LNCAP (cell line): ENCODE results near the gene OGFR.

Experiments used
- CTCF ChIP-seq: fragments of 450-650 bp; IDR thresholded peaks from 2 replicates; pipeline ENCODE4 v1.5.1; 2017; ENCODE audit warnings: mild to moderate bottlenecking

The OGFR gene

GRCh38 chr20:62806383-62807050 is 1.9 kb downstream of the OGFR start:
- TF ChIP-seq CTCF: no peak

DNA sequence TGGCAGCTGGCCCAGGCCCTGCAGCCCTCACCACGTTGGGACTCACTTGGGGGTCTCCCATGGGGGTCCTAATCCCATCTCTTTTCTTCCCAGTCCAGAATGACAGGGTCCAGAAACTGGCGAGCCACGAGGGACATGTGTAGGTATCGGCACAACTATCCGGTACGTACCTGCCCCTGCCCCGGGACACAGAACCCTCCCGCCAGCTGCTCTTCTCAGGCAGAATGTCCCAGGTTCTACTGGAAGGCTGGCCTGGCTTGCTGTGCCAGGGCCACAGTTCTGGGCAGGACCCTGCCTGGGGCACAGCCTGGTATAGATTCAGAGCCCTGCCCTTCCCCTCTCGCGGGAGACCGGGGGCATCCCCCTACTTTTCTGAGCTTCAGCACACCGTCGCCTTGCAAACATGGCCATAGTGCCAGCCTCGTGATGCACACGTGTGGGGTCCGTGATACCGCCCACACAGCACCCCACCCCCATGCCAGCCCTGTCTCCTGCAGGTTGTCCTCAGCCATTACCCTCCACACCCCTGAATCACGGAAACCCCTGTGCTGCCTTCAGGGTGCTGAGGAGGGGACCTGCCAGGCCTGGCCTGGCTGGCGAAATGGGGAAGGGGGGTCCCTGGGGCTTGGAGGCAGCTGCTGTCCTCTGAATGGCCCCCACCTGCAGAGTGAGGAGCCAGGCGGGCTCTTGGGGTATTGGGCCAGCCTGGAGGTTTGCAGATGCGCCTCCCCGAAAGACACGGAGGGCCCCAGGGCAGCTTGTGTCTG is 3.0 kb downstream of the OGFR start:
- TF ChIP-seq CTCF: no peak

GRCh38 chr20:62808211-62808865 is 3.7 kb downstream of the OGFR start:
- TF ChIP-seq CTCF: peak; percentile 96

GRCh38 chr20:62809530-62810428 is 5.1 kb downstream of the OGFR start:
- TF ChIP-seq CTCF: no peak

DNA sequence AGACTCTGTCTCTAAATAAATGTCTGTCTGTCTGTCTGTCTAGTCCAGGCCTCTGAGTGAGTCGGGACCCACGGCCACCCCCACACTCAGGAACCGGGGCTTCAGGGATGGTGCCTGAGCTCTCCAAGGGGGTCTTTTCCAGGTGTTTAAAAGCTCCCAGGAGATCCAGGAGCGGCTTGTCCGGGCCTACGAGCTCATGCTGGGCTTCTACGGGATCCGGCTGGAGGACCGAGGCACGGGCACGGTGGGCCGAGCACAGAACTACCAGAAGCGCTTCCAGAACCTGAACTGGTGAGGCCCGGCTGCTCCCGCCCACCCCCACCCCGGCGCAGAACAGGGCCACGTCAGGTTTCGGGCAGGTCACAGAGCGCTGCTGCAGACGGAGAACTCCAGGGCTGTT is 6.7 kb downstream of the OGFR start:
- no peak for TF ChIP-seq CTCF

DNA sequence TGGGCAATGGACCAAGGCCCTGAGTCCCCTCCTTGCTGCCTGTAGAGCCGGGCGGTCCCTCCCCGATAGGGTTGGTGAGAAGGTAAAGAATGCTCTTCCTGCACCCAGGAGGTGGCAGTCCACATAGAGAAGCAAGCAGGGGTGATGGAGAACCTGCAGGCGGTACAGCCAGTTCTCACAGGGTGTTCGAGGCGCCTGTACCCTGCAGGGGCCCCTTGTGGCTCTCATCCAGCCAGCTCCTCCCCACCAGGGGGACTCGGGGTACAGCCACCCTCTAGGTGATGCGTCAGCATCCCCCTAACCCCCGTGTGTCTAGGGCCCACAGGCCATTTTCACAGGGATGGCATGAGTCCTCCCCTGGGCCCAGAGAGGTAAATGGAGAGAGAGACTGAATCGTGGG is 7.1 kb downstream of the OGFR start:
- TF ChIP-seq CTCF: no peak
